GM12872 (cell line): ENCODE data around the gene PANX3.

Experiments
- CTCF ChIP-seq: IDR thresholded peaks from 3 replicates; pipeline ENCODE4 v1.5.1; 2011; ENCODE audit warnings: low read depth, mild to moderate bottlenecking, low read length, moderate library complexity; ENCODE audit not compliant: insufficient read depth

The PANX3 gene

GRCh38 chr11:124635932-124636331 is 24.7 kb downstream of the PANX3 start:
- no peak for TF ChIP-seq CTCF

GRCh38 chr11:124638500-124638899 is 27.3 kb downstream of the PANX3 start:
- TF ChIP-seq CTCF = no peak

GRCh38 chr11:124639186-124639585 is 28.0 kb downstream of the PANX3 start:
- no peak for TF ChIP-seq CTCF

GRCh38 chr11:124640666-124641065 is 29.4 kb downstream of the PANX3 start:
- no peak for TF ChIP-seq CTCF

GRCh38 chr11:124642628-124643027 is 31.4 kb downstream of the PANX3 start:
- TF ChIP-seq CTCF = no peak

GRCh38 chr11:124643042-124643604 is 31.9 kb downstream of the PANX3 start:
- no peak for TF ChIP-seq CTCF

GRCh38 chr11:124643605-124644425 is 32.6 kb downstream of the PANX3 start:
- no peak for TF ChIP-seq CTCF
